ENCODE results near the gene DLGAP5.

The DLGAP5 gene

GRCh38 chr14:55128386-55129085 is 62.8 kb downstream of the DLGAP5 start:
- no peaks in the 10 kb centered on the region for H3K36me3 Mint-ChIP-seq
- H3K27ac Mint-ChIP-seq, result no peak overlapping the region
- H3K4me3 Mint-ChIP-seq, result peak overlapping the region; percentile 80
- no peaks in the 10 kb centered on the region for H3K9me3 Mint-ChIP-seq (ENCODE audit: low read depth)
- H3K27me3 Mint-ChIP-seq, result peaks cover 12% of the 10 kb centered on the region
- H3K4me1 Mint-ChIP-seq (ENCODE audit: low read depth), result peaks cover 9% of the 10 kb centered on the region

DNA sequence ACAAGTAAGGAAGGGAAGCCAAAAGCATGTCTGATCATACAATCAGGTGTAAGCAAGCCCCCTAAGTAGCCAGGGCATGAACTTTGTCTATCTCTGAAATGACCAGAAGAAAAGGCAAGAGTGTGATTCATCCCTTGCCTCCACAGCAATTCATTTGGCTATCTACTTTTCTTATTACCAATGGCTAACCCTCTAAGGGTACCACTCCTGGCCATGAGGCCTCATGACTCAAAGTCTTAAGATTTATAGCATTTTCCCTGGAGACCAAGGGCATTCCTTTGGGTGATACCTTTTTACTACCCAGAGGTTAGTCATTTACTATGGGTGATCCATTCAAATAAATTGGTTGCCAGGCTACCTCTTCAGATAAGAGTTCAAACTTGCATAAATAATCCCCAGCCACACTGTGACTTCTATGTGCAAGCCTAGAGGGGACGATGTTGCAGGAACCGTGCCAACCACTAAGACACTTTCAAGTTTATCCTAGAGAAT is 63.9 kb downstream of the DLGAP5 start:
- Mint-ChIP-seq H3K36me3 (no peaks in the 10 kb centered on the region), H3K4me1 (ENCODE audit: low read depth) (peaks cover 9% of the 10 kb centered on the region), H3K9me3 (ENCODE audit: low read depth) (no peaks in the 10 kb centered on the region), H3K27me3 (peaks cover 12% of the 10 kb centered on the region), H3K4me3 (no peak overlapping the region), H3K27ac (no peak overlapping the region)

GRCh38 chr14:55126932-55127459 is 64.4 kb downstream of the DLGAP5 start:
- H3K27me3 Mint-ChIP-seq, result peaks cover 12% of the 10 kb centered on the region
- no peak overlapping the region for H3K4me3 Mint-ChIP-seq
- H3K36me3 Mint-ChIP-seq, result no peaks in the 10 kb centered on the region
- no peak overlapping the region for H3K27ac Mint-ChIP-seq
- H3K9me3 Mint-ChIP-seq (ENCODE audit: low read depth), result no peaks in the 10 kb centered on the region
- H3K4me1 Mint-ChIP-seq (ENCODE audit: low read depth), result peaks cover 9% of the 10 kb centered on the region

GRCh38 chr14:55126034-55126433 is 65.4 kb downstream of the DLGAP5 start:
- peaks cover 9% of the 10 kb centered on the region for H3K4me1 Mint-ChIP-seq (ENCODE audit: low read depth)
- H3K27ac Mint-ChIP-seq, result no peak overlapping the region
- peaks cover 12% of the 10 kb centered on the region for H3K27me3 Mint-ChIP-seq
- H3K4me3 Mint-ChIP-seq, result no peak overlapping the region
- H3K9me3 Mint-ChIP-seq (ENCODE audit: low read depth), result no peaks in the 10 kb centered on the region
- no peaks in the 10 kb centered on the region for H3K36me3 Mint-ChIP-seq

DNA sequence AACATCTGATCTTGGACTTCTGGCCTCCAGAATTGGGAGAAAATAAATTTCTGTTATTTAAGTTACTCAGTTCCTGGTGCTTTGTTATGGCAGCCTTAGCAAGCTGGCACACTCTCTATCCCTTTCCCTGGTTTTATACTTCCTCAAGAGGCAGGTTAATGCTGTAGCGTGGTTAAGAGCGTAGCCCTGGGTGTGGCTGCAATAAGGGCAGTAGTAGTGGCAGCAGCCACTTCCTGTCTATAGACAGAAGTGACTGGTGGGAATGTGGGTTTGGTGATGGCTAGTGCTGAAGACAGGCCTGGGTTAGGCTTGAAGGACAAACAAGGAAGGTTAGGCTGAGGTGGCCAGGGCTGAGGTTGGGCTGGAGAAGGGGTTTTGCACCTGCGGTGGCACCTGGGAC is 66.0 kb downstream of the DLGAP5 start:
- Mint-ChIP-seq H3K9me3 (ENCODE audit: low read depth) (no peaks in the 10 kb centered on the region), H3K4me1 (ENCODE audit: low read depth) (peaks cover 9% of the 10 kb centered on the region), H3K27ac (no peak overlapping the region), H3K36me3 (no peaks in the 10 kb centered on the region), H3K4me3 (no peak overlapping the region), H3K27me3 (peaks cover 9% of the 10 kb centered on the region)

DNA sequence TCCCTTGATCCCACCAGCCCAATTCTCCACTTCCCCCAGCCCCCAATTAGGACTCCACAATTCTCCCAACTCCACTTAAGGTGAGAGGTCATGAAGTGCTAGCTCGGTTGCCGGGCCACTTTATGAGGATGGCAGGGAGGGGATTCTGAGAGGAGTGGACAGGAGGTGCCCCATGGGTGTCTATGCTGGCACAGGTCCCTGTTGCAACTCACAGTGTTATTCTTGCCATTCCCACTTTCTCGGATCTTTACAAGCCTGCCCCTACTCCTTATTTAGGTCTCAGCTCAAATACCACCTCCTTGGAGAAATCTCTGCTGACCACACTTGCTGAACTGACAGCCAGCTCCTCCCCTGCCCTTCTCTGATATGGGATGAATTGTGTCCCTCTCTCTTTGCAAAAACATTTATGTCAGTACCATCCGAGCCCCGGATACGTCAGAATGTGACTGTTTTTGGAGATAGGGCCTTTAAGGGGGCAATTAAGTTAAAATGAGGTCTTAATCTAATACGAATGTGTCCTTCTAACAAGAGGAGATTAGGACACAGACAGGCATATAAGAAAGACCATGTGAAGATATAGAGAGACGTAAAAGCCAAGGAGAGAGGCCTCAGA is 66.5 kb downstream of the DLGAP5 start:
- no peak overlapping the region for H3K4me3 Mint-ChIP-seq
- H3K36me3 Mint-ChIP-seq, result no peaks in the 10 kb centered on the region
- peaks cover 5% of the 10 kb centered on the region for H3K4me1 Mint-ChIP-seq (ENCODE audit: low read depth)
- no peaks in the 10 kb centered on the region for H3K9me3 Mint-ChIP-seq (ENCODE audit: low read depth)
- no peak overlapping the region for H3K27ac Mint-ChIP-seq
- H3K27me3 Mint-ChIP-seq, result peaks cover 6% of the 10 kb centered on the region

DNA sequence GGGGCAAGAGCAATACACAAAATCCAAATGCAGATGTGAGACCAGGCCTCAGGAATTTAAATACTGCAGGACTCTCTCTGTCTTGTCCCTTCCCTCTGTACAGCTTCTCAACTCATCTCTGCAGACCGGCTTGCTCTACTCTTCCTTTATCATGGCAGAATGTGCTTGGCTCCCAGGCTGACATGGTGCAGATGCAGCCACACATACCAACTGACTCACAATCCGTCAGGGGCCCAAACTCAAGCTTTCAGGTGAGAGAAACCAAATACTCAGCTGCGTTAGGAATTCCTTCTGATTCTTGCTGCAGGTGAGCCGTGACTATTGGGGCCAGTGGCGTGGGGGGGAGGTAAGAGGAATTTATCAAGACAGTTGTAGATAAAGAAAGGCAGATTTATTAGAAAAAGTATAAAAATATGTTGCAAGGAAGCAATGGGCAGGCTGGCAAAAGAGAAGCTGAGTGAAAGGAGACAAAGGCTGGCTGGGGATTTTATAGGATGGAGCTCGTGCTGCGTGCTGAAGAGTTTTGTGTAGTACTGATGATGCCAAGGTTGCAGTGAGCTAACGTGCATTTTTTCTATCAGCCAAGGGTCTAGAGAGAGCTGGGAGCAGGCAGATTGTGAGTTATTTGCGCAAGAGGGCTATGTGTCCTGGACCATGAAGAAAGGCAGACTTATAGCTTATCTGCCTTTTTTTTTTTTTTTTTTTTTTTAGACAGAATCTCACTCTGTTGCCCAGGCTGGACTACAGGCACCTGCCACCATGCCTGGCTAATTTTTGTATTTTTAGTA is 67.3 kb downstream of the DLGAP5 start:
- Mint-ChIP-seq H3K27me3 (peaks cover 6% of the 10 kb centered on the region), H3K4me3 (no peak overlapping the region), H3K27ac (no peak overlapping the region), H3K4me1 (ENCODE audit: low read depth) (peaks cover 5% of the 10 kb centered on the region), H3K9me3 (ENCODE audit: low read depth) (no peaks in the 10 kb centered on the region), H3K36me3 (no peaks in the 10 kb centered on the region)

GRCh38 chr14:55123101-55123500 is 68.3 kb downstream of the DLGAP5 start:
- no peak overlapping the region for H3K4me3 Mint-ChIP-seq
- peaks cover 3% of the 10 kb centered on the region for H3K4me1 Mint-ChIP-seq (ENCODE audit: low read depth)
- H3K9me3 Mint-ChIP-seq (ENCODE audit: low read depth), result no peaks in the 10 kb centered on the region
- H3K36me3 Mint-ChIP-seq, result no peaks in the 10 kb centered on the region
- no peak overlapping the region for H3K27ac Mint-ChIP-seq
- peaks cover 3% of the 10 kb centered on the region for H3K27me3 Mint-ChIP-seq

- H3K9me3 Mint-ChIP-seq (ENCODE audit: low read depth), result no peaks in the 10 kb centered on the region
- H3K4me3 Mint-ChIP-seq, result no peak overlapping the region
- no peak overlapping the region for H3K27ac Mint-ChIP-seq
- no peaks in the 10 kb centered on the region for H3K36me3 Mint-ChIP-seq
- H3K4me1 Mint-ChIP-seq (ENCODE audit: low read depth), result peaks cover 5% of the 10 kb centered on the region
- peaks cover 3% of the 10 kb centered on the region for H3K27me3 Mint-ChIP-seq
These were observed 68.9 kb downstream of the DLGAP5 start for GRCh38 chr14:55122440-55122986.

DNA sequence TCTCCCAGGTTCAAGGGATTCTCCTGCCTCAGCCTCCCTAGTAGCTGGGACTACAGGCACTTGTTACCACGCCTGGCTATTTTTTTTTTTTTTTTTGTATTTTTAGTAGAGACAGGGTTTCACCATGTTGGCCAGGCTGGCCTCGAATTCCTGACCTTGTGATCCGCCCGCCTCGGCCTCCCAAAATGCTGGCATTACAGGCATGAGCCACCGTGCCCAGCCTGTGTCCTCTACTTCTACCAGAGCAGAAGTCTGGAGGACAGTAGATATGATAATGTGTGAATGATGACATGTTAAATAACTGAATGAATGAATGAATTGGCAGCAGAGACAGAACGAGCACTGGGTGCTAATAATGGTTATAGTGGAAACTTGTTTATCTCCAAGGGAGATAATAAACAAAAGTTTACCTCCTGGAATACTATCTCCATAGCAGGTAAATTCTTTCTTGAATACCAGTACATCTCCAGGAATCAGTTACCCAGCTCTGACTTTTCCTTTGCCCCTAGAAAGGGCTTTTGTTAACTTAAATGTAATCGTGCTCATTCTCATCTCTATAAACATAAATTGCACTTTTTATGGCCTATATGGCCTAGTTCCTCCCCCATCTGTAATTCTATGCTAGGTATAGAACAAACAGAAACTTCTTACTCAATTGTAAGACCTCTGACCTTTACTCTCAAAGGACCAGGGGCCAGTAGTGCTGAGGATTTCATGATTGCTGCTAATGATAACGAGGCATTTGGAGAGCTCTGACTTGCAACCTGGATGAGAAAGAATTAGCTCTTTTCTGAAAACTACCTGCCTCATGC is 69.6 kb downstream of the DLGAP5 start:
- Mint-ChIP-seq H3K27me3 (peaks cover under 1% of the 10 kb centered on the region), H3K36me3 (no peaks in the 10 kb centered on the region), H3K4me3 (no peak overlapping the region), H3K9me3 (ENCODE audit: low read depth) (no peaks in the 10 kb centered on the region), H3K4me1 (ENCODE audit: low read depth) (peaks cover 5% of the 10 kb centered on the region), H3K27ac (no peak overlapping the region)

- Mint-ChIP-seq H3K9me3 (ENCODE audit: low read depth) (no peaks in the 10 kb centered on the region), H3K27me3 (no peaks in the 10 kb centered on the region), H3K4me3 (no peak overlapping the region), H3K4me1 (ENCODE audit: low read depth) (peaks cover 5% of the 10 kb centered on the region), H3K27ac (no peak overlapping the region), H3K36me3 (no peaks in the 10 kb centered on the region)
These were observed 70.6 kb downstream of the DLGAP5 start for GRCh38 chr14:55120571-55121495.

- H3K4me1 Mint-ChIP-seq (ENCODE audit: low read depth), result peaks cover 2% of the 10 kb centered on the region
- H3K27ac Mint-ChIP-seq, result no peak overlapping the region
- H3K9me3 Mint-ChIP-seq (ENCODE audit: low read depth), result no peaks in the 10 kb centered on the region
- no peak overlapping the region for H3K4me3 Mint-ChIP-seq
- no peaks in the 10 kb centered on the region for H3K36me3 Mint-ChIP-seq
- no peaks in the 10 kb centered on the region for H3K27me3 Mint-ChIP-seq
These were observed 72.6 kb downstream of the DLGAP5 start for GRCh38 chr14:55118761-55119160.

DNA sequence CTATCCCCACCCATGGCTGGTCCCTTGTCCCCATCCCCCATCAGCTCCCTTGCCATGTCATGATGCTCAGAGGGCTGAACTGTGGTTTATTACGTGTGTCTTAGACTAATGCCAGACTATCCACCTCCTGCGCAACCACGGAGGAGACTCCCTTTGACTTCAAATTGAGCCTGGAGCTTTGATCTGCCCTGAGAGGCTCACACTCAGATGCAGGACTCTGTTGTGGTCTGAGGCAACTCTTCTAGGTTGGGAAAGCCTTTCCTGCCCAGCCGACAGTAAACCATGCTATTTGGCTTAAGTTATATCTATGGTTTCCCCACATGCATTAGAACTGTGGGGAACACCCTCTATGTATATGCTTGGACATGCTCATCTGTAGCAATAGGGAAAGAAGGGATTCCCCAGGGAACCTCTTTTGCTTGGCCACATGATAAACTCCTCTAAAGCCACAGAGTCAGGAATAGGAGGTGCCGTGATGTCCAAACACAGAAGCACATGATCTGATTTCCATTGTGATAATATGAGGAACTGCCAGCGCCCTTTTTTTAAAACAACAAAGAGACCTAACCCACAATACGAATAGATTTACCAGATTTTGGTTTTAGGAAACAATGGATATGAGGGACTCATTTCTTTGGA is 73.5 kb downstream of the DLGAP5 start:
- Mint-ChIP-seq H3K36me3 (no peaks in the 10 kb centered on the region), H3K4me1 (ENCODE audit: low read depth) (peaks cover 2% of the 10 kb centered on the region), H3K27ac (no peak overlapping the region), H3K4me3 (no peak overlapping the region), H3K9me3 (ENCODE audit: low read depth) (no peaks in the 10 kb centered on the region), H3K27me3 (no peaks in the 10 kb centered on the region)
